GM15510 (cell line): ENCODE measurements around the gene GLRA3.

ENCODE experiments used
- POLR2A ChIP-seq: IDR thresholded peaks from 3 replicates; pipeline ENCODE4 v1.6.1; 2011; ENCODE audit warnings: borderline replicate concordance; ENCODE audit not compliant: insufficient read length; ENCODE audit errors: extremely low read depth

Gene GLRA3

DNA sequence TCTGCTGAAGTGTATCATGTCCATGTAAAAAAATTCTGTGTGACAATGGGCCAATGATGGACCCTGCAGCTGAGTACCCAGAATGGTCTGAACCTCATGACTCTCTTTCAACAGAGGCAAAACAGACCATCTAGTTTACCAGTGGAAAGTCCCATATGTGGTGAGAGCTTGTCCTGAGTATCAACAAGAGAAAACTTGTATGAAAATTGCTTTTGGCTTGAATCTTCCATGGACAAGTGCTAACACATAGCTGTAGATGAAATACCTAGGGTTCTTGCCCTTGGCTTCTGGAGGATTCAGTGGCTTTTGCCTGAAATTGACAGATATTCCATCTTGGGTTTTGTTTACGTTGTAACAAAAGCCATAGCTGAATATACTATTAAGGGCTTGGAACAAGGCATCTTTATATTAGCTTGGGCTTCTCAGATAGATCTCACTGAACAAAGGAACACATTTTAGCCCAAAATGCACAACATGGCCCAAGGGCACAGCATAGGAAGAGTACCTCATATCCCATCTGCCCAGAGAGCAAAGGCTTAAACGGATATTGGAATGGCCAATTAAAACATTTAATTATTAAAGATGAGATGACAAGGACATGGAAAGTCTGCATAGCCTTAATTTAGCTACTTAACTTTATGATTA lies 178.2 kb downstream of the GLRA3 start:
- no peak for TF ChIP-seq POLR2A

- TF ChIP-seq POLR2A: no peak
Measured at GRCh38 chr4:174648812-174649211, 180.2 kb downstream of the GLRA3 start.

DNA sequence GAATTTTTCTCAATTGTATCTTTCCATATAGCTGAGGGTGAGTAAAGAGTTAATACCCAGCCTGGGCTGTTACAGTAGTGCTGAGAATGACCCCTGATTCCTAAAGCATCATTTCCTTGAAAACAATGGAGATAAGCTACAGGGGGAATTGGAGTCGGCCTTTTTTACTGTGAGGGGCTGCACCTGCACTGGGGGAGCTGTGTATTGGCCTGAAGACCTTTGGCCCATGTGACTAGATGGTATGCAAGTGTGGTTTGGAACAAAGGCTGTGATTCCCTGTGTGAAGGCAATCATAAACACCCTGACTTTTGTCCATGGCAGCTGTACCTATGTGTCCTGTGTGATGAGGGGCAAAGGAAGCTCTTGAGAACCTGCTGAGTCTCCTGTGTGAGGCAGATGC lies 182.7 kb downstream of the GLRA3 start:
- no peak for TF ChIP-seq POLR2A

GRCh38 chr4:174640146-174640545 lies 188.9 kb downstream of the GLRA3 start:
- no peak for TF ChIP-seq POLR2A

- TF ChIP-seq POLR2A: no peak
Measured at GRCh38 chr4:174635732-174636131, 193.3 kb downstream of the GLRA3 start.

DNA sequence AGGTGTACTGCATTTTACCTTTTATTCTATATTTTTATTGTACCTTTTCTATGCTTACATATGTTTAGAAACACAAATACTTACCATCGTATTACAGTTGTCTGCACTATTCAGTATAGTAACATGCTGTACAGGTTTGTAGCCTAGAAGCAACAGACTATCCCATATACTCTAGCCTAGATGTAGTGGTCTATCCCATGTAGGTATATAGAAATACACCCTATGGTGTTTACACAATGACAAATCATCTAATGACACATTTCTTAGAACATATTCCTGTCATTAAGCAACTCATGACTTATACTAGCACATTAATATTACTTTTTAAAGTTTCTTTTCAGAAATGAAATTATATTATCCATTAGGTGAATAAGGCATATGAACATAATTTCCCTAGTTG lies 195.6 kb downstream of the GLRA3 start:
- no peak for TF ChIP-seq POLR2A

- no peak for TF ChIP-seq POLR2A
Measured at GRCh38 chr4:174631901-174632758, 196.9 kb downstream of the GLRA3 start.

- TF ChIP-seq POLR2A: no peak
Measured at GRCh38 chr4:174629265-174629664, 199.8 kb downstream of the GLRA3 start.

DNA sequence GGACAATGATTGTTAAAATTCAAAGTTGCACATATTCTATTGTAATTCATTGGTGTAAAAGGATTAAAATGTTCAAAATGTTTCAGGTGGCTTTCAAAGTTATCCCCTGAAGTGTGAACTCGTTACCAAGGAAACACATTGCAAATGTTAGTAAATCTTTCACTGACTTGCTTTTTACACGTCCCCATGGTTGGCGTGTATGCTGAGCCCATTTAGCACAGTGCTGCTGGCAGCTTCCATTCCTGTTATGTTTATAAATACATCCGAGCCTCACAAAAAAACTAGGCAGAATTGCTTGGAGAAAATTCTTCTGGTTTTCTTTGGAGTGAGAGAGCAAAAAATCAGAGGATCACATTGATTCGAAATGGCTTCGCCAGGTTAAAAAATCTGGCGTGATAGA lies 200.9 kb downstream of the GLRA3 start:
- no peak for TF ChIP-seq POLR2A

- TF ChIP-seq POLR2A: no peak
Measured at GRCh38 chr4:174627473-174627872, 201.6 kb downstream of the GLRA3 start.

DNA sequence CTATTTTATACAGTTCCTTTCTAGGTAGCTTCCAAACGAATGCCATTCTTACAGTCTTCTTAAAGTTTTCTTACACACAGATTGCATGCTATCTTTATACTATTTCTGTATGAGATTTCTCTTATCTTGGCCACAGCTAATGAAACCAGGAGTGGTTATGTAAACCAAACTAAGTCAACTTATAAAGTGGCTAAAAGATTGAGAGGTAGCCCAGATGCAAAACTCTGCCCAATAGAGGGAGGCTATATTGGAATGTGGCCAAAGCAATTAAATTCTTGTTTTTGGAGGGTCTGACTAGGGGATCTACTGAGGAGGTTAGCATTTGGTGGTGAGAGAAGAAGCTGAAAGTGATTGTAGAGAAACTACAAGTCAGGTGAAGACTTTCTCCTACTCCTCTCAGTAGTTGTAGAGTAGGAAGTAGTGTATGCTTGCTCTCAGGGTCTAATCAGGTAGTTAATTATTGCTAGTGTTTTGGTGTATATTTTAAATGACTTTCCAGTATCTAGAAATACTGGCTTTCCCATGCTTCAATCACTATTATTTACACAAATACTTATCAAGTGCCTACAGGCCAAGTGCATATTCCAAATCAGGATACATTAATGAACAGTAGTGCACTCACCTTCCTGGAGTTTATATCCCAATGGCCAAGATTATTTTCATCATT lies 202.6 kb downstream of the GLRA3 start:
- TF ChIP-seq POLR2A: no peak

- no peak for TF ChIP-seq POLR2A
Measured at GRCh38 chr4:174616661-174617060, 212.4 kb downstream of the GLRA3 start.

GRCh38 chr4:174613979-174614378 lies 215.1 kb downstream of the GLRA3 start:
- no peak for TF ChIP-seq POLR2A

- no peak for TF ChIP-seq POLR2A
Measured at GRCh38 chr4:174611792-174612191, 217.3 kb downstream of the GLRA3 start.

- no peak for TF ChIP-seq POLR2A
Measured at GRCh38 chr4:174607792-174608191, 221.3 kb downstream of the GLRA3 start.
